H9 (cell line): Measurements from ENCODE around the gene TACR2. TPM values are rescaled to one million over a fixed set of nuclear protein-coding genes. Genes with fewer than 3 reads are reported as not detected.

Experiments used
- DNase-seq: peaks from one replicate; pipeline ENCODE4 v3.0.0-alpha.2; 2017
- H2AFZ ChIP-seq: one replicate; pipeline ENCODE4 v1.6.1; 2013; ENCODE audit warnings: mild to moderate bottlenecking, low read length, control low read depth, moderate library complexity
- H2AK5ac ChIP-seq: 2 replicates; pipeline ENCODE4 v1.6.1; 2013; ENCODE audit warnings: low read length, control low read depth, mixed read lengths; ENCODE audit not compliant: insufficient read length
- H2BK120ac ChIP-seq: one replicate; pipeline ENCODE4 v1.6.1; 2013; ENCODE audit warnings: low read depth, mild to moderate bottlenecking, low read length, control low read depth, inconsistent platforms; ENCODE audit not compliant: poor library complexity, severe bottlenecking
- H2BK12ac ChIP-seq: 2 replicates; pipeline ENCODE4 v1.6.1; 2013; ENCODE audit warnings: low read length, control low read depth, mixed read lengths, low read depth; ENCODE audit not compliant: insufficient read length
- H2BK15ac ChIP-seq: 2 replicates; pipeline ENCODE4 v1.6.1; 2013; ENCODE audit warnings: low read depth, low read length, control low read depth
- H2BK20ac ChIP-seq: one replicate; pipeline ENCODE4 v1.6.1; 2013; ENCODE audit warnings: low read depth, mild to moderate bottlenecking, low read length, control low read depth, inconsistent platforms; ENCODE audit not compliant: poor library complexity, severe bottlenecking
- H2BK5ac ChIP-seq: 2 replicates; pipeline ENCODE4 v1.6.1; 2013; ENCODE audit warnings: low read length, control low read depth, mixed read lengths; ENCODE audit not compliant: insufficient read length
- H3K14ac ChIP-seq: 2 replicates; pipeline ENCODE4 v1.6.1; 2013; ENCODE audit warnings: low read length, control low read depth; ENCODE audit not compliant: insufficient read depth
- H3K18ac ChIP-seq: 2 replicates; pipeline ENCODE4 v1.6.1; 2013; ENCODE audit warnings: low read depth, mild to moderate bottlenecking, mixed read lengths, low read length, control low read depth; ENCODE audit not compliant: insufficient read length
- H3K23ac ChIP-seq: 2 replicates; pipeline ENCODE4 v1.6.1; 2013; ENCODE audit warnings: low read length, control low read depth, mixed read lengths, low read depth; ENCODE audit not compliant: insufficient read length
- H3K23me2 ChIP-seq: 2 replicates; pipeline ENCODE4 v1.6.1; 2013; ENCODE audit warnings: low read depth, mild to moderate bottlenecking, mixed read lengths, low read length, control low read depth; ENCODE audit not compliant: insufficient read length, poor library complexity, severe bottlenecking
- H3K27ac ChIP-seq: 2 replicates; pipeline ENCODE4 v1.5.1; 2013; ENCODE audit warnings: low read length, control low read depth, mixed read lengths, low read depth; ENCODE audit not compliant: insufficient read length
- H3K27me3 ChIP-seq: 2 replicates; pipeline ENCODE4 v1.6.1; 2013; ENCODE audit warnings: low read length, control low read depth, inconsistent platforms; ENCODE audit not compliant: insufficient read depth
- H3K4ac ChIP-seq: 2 replicates; pipeline ENCODE4 v1.6.1; 2013; ENCODE audit warnings: low read depth, mild to moderate bottlenecking, control low read depth, inconsistent platforms, low read length, moderate library complexity
- H3K4me1 ChIP-seq: 2 replicates; pipeline ENCODE4 v1.6.1; 2013; ENCODE audit warnings: low read length, control low read depth, inconsistent platforms; ENCODE audit not compliant: insufficient read depth
- H3K4me2 ChIP-seq: 2 replicates; pipeline ENCODE4 v1.6.1; 2013; ENCODE audit warnings: low read length, control low read depth, mixed read lengths; ENCODE audit not compliant: insufficient read length, insufficient read depth
- H3K56ac ChIP-seq: 2 replicates; pipeline ENCODE4 v1.6.1; 2013; ENCODE audit warnings: low read depth, mild to moderate bottlenecking, mixed read lengths, low read length, control low read depth; ENCODE audit not compliant: insufficient read length
- H3K79me1 ChIP-seq: 2 replicates; pipeline ENCODE4 v1.6.1; 2013; ENCODE audit warnings: low read depth, mild to moderate bottlenecking, moderate library complexity, low read length, control low read depth, inconsistent platforms; ENCODE audit not compliant: insufficient read depth, poor library complexity, severe bottlenecking
- H3K79me2 ChIP-seq: 2 replicates; pipeline ENCODE4 v1.6.1; 2013; ENCODE audit warnings: low read length, control low read depth, inconsistent platforms; ENCODE audit not compliant: insufficient read depth
- H3K9ac ChIP-seq: 2 replicates; pipeline ENCODE4 v1.6.1; 2013; ENCODE audit warnings: low read length, control low read depth, mixed read lengths; ENCODE audit not compliant: insufficient read length; ENCODE audit errors: extremely low read depth
- H3K9me3 ChIP-seq: one replicate; pipeline ENCODE4 v1.6.1; 2013; ENCODE audit warnings: low read depth, low read length, inconsistent platforms; ENCODE audit not compliant: control insufficient read depth
- H3T11ph ChIP-seq: one replicate; pipeline ENCODE4 v1.6.1; 2013; ENCODE audit warnings: mild to moderate bottlenecking, low read length, control low read depth, inconsistent platforms
- H4K20me1 ChIP-seq: one replicate; pipeline ENCODE4 v1.6.1; 2013; ENCODE audit not compliant: control insufficient read depth, insufficient read length, insufficient read depth
- H4K5ac ChIP-seq: 2 replicates; pipeline ENCODE4 v1.6.1; 2013; ENCODE audit warnings: low read depth, mild to moderate bottlenecking, mixed read lengths, low read length, control low read depth; ENCODE audit not compliant: insufficient read length
- H4K8ac ChIP-seq: replicated peaks from 2 replicates; pipeline ENCODE4 v1.6.1; 2013; ENCODE audit warnings: low read length, control low read depth, mixed read lengths, low read depth; ENCODE audit not compliant: insufficient read length
- H4K91ac ChIP-seq: 2 replicates; pipeline ENCODE4 v1.6.1; 2013; ENCODE audit warnings: low read depth, mild to moderate bottlenecking, moderate library complexity, mixed read lengths, low read length, control low read depth; ENCODE audit not compliant: insufficient read length
- H3K27ac Mint-ChIP-seq, 3 experiments: 2 replicates in 2 of 3; 3 replicates in 1 of 3; pipeline ENCODE4 v1.8.0; 2020 to 2021; ENCODE audit warnings: mixed read lengths in 3 of 3, mild to moderate bottlenecking in 1 of 3, moderate library complexity in 1 of 3
- H3K27me3 Mint-ChIP-seq: 2 replicates; pipeline ENCODE4 v1.8.0; 2021; ENCODE audit warnings: low read depth, mild to moderate bottlenecking, moderate library complexity, mixed read lengths
- H3K36me3 Mint-ChIP-seq, 3 experiments: 2 replicates in 2 of 3; 3 replicates in 1 of 3; pipeline ENCODE4 v1.8.0; 2020 to 2021; ENCODE audit warnings: low read depth in 3 of 3, mixed read lengths in 3 of 3; ENCODE audit not compliant: insufficient read depth in 1 of 3
- H3K4me1 Mint-ChIP-seq, 2 experiments: 2 replicates each; pipeline ENCODE4 v1.8.0; 2020; ENCODE audit warnings: mixed read lengths in 2 of 2
- H3K4me3 Mint-ChIP-seq, 2 experiments: 2 replicates in 1 of 2; 3 replicates in 1 of 2; pipeline ENCODE4 v1.8.0; 2020 to 2021; ENCODE audit warnings: mild to moderate bottlenecking in 2 of 2, mixed read lengths in 2 of 2, moderate library complexity in 1 of 2
- H3K9me3 Mint-ChIP-seq, 2 experiments: 2 replicates in 1 of 2; 3 replicates in 1 of 2; pipeline ENCODE4 v1.8.0; 2020; ENCODE audit warnings: mild to moderate bottlenecking in 2 of 2, mixed read lengths in 2 of 2, moderate library complexity in 1 of 2
- CTCF ChIP-seq: fragments of 200-600 bp; sonication (generic); conservative IDR thresholded peaks from 3 replicates; pipeline ENCODE4 v1.8.0; 2021; ENCODE audit warnings: antibody characterized with exemption, mild to moderate bottlenecking
- WGBS: extraction: QIAGEN DNeasy Blood & Tissue Kit; methylation state at CpG from one replicate; pipeline ENCODE4 v1.1.7; 2013; ENCODE audit warnings: missing lambda C conversion rate, low lambda C conversion rate, mixed read lengths; ENCODE audit not compliant: insufficient read length; ENCODE audit errors: extremely low coverage; 5-methylcytosine and 5-hydroxymethylcytosine counted together
- total RNA-seq: library from RNA; stranded (reverse); gene quantifications from 2 replicates; pipeline ENCODE4 v1.2.1, GENCODE V29; 2021

The TACR2 gene
- total RNA-seq, 1 experiment from 2014 or later: not detected

GRCh38 chr10:69377191-69377590 lies 39.5 kb downstream of the TACR2 start:
- no peak for DNase-seq
- Mint-ChIP-seq H3K4me1 (peaks cover 33 to 45% of the 10 kb centered on the region in 2 experiments), H3K9me3 (no peaks in the 10 kb centered on the region), H3K27ac (peak overlapping the region in 2 of 3 experiments; percentile 69 to 73; a peak in 3 of 7 replicates), H3K36me3 (peaks cover 28 to 56% (median 46%) of the 10 kb centered on the region in 3 experiments; a peak in 6 of 7 replicates), H3K4me3 (no peak overlapping the region; a peak in 1 of 5 replicates), H3K27me3 (no peaks in the 10 kb centered on the region)
- Histone ChIP-seq H3K4me2 (no peak overlapping the region), H3K27me3 (no peaks in the 10 kb centered on the region), H4K8ac (no peak overlapping the region), H3K56ac (no peak overlapping the region), H3K27ac (no peak overlapping the region), H3K9me3 (no peaks in the 10 kb centered on the region), H2BK15ac (no peak overlapping the region), H3T11ph (no peak overlapping the region), H3K23me2 (no peaks in the 10 kb centered on the region), H2BK20ac (no peak overlapping the region), H3K79me2 (no peaks in the 10 kb centered on the region; the same call in 1 of the 2 replicates), H3K14ac (no peak overlapping the region), H2AK5ac (no peak overlapping the region), H2AFZ (no peak overlapping the region), H4K20me1 (no peaks in the 10 kb centered on the region), H3K4ac (no peak overlapping the region), H4K5ac (no peak overlapping the region), H3K23ac (no peak overlapping the region), H4K91ac (no peak overlapping the region), H3K9ac (no peak overlapping the region), H2BK12ac (no peak overlapping the region), H3K18ac (no peak overlapping the region), H3K79me1 (peaks cover 3% of the 10 kb centered on the region), H2BK120ac (no peak overlapping the region), H3K4me1 (peaks cover 1% of the 10 kb centered on the region; the same call in 1 of the 2 replicates), H2BK5ac (no peak overlapping the region)
- no peak for TF ChIP-seq CTCF
- no CpG with 5 or more reads among the region's 6 CpGs for whole genome bisulfite sequencing
